NB4 (cell line): ENCODE measurements around the gene UGT2B17.
"Not testable (repeated sequence)": the region's sequence is repeated elsewhere in the genome, so short reads cannot be mapped to it uniquely, and the experiment has no call there.

Experiments
- DNase-seq: peaks from one replicate; pipeline ENCODE4 v3.0.0; 2010; ENCODE audit warnings: low read depth
- H3K4me3 ChIP-seq: one replicate; pipeline ENCODE4 v1.5.1; 2011; ENCODE audit warnings: mild to moderate bottlenecking, low read depth, low read length, moderate library complexity
- CTCF ChIP-seq: IDR thresholded peaks from one replicate; pipeline ENCODE4 v1.5.1; 2012; ENCODE audit warnings: low read depth, low read length
- MAX ChIP-seq: IDR thresholded peaks from 2 replicates; pipeline ENCODE4 v1.6.1; 2011; ENCODE audit warnings: low read depth, low read length
- MYC ChIP-seq: IDR thresholded peaks from 2 replicates; pipeline ENCODE4 v1.6.1; 2011; ENCODE audit warnings: low read depth, low read length
- POLR2A ChIP-seq: IDR thresholded peaks from 2 replicates; pipeline ENCODE4 v1.6.1; 2011; ENCODE audit warnings: mild to moderate bottlenecking; ENCODE audit not compliant: insufficient read length; ENCODE audit errors: extremely low read depth

Gene UGT2B17

GRCh38 chr4:68576272-68577125 lies at the start of gene UGT2B17:
UGT2B17 (minus strand) TSS chr4:68576322; CDS start chr4:68568484, 7,838 bp downstream.
- DNase-seq: no peak
- TF ChIP-seq CTCF (no peak), MAX (no peak), POLR2A (no peak), MYC (no peak)
- no peak within 1 kb of the TSS for H3K4me3 ChIP-seq

- not testable (repeated sequence) for DNase-seq
Measured at GRCh38 chr4:68622731-68623130, 46.6 kb upstream of the UGT2B17 start.

GRCh38 chr4:68617003-68617698 lies 41.0 kb upstream of the UGT2B17 start:
- no peak for DNase-seq
- H3K4me3 ChIP-seq: no peak overlapping the region
- TF ChIP-seq POLR2A: no peak
- no peak for TF ChIP-seq MYC
- no peak for TF ChIP-seq CTCF
- no peak for TF ChIP-seq MAX

More at GRCh38 chr4:68622731-68623130, 46.6 kb upstream of the UGT2B17 start:
- H3K4me3 ChIP-seq: not testable (repeated sequence)

GRCh38 chr4:68615699-68616422 lies 39.7 kb upstream of the UGT2B17 start:
- no peak overlapping the region for H3K4me3 ChIP-seq
- no peak for DNase-seq
- TF ChIP-seq POLR2A (no peak), MAX (no peak), CTCF (no peak), MYC (no peak)

GRCh38 chr4:68613752-68614151 lies 37.6 kb upstream of the UGT2B17 start:
- no peak for DNase-seq
- TF ChIP-seq POLR2A: no peak
- no peak for TF ChIP-seq MAX
- TF ChIP-seq CTCF: no peak
- TF ChIP-seq MYC: no peak
- H3K4me3 ChIP-seq: no peak overlapping the region

- TF ChIP-seq CTCF (no peak), MYC (no peak), POLR2A (no peak), MAX (no peak)
- DNase-seq: no peak
Measured at GRCh38 chr4:68606240-68606639, 30.1 kb upstream of the UGT2B17 start.

More at GRCh38 chr4:68606240-68606639, 30.1 kb upstream of the UGT2B17 start:
- H3K4me3 ChIP-seq: no peak overlapping the region
